Effector CD8-positive, alpha-beta T cell (primary cell): ENCODE results near the gene SLC47A1.
"Not testable (repeated sequence)": the region's sequence is repeated elsewhere in the genome, so short reads cannot be mapped to it uniquely, and the experiment has no call there.

Source experiments
- DNase-seq: peaks from one replicate; lab custom pipeline; 2025; lab: John Stamatoyannopoulos, UW
- total RNA-seq, 4 experiments: gene quantifications; one replicate each; lab custom pipeline; 2026; lab: John Stamatoyannopoulos, UW

SLC47A1 gene, protein sequence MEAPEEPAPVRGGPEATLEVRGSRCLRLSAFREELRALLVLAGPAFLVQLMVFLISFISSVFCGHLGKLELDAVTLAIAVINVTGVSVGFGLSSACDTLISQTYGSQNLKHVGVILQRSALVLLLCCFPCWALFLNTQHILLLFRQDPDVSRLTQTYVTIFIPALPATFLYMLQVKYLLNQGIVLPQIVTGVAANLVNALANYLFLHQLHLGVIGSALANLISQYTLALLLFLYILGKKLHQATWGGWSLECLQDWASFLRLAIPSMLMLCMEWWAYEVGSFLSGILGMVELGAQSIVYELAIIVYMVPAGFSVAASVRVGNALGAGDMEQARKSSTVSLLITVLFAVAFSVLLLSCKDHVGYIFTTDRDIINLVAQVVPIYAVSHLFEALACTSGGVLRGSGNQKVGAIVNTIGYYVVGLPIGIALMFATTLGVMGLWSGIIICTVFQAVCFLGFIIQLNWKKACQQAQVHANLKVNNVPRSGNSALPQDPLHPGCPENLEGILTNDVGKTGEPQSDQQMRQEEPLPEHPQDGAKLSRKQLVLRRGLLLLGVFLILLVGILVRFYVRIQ
- 0.10 to 0.85 (median 0.40) reads per million in 4 experiments for total RNA-seq

DNA sequence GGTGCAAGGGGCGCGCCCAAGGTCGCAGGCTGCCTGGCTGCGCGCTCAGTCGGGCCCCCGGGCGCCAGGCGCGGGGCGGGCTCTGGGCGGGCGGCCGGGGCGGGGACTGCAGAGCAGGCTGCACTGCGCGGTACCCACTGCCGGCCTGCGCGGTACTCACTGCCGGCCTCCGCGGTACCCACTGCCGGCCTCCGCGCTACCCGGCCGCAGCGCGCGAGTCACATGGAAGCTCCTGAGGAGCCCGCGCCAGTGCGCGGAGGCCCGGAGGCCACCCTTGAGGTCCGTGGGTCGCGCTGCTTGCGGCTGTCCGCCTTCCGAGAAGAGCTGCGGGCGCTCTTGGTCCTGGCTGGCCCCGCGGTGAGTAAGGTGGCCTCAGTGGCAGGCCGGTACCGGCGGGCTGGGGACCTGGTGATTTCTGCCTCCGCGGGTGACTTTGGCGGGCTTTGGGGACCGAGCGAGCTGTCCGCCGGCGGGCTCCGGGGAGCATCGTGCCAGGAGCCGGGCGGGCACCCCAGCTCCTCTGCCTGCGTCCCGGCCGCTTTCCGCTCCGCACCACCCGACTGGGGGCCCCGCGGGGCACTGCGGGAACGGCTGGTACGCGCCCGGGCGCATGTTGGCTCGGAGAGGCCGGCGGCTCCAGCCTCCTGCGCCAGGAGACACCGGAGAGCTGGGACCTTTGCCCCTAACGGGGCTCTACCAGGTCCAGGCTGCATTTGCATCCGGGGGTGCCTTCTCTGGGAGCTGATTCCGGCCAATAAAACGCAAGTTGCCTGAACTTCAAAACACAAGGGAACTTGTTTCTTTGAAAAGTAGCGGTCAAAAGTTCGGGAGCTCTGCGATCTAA, at the start of gene SLC47A1:
TSS of gene SLC47A1 (plus strand) at position 137 of the 844 bp plus-strand sequence. CDS start at position 223, 86 bp downstream.
- DNase-seq: no peak

GRCh38 chr17:19485800-19486340, 47.8 kb upstream of the SLC47A1 start:
- DNase-seq: no peak

GRCh38 chr17:19486351-19487023, 47.2 kb upstream of the SLC47A1 start:
- DNase-seq: no peak

- DNase-seq: no peak
These were observed 46.5 kb upstream of the SLC47A1 start for GRCh38 chr17:19487024-19487600.

- DNase-seq: no peak
These were observed 41.5 kb upstream of the SLC47A1 start for GRCh38 chr17:19492141-19492540.

DNA sequence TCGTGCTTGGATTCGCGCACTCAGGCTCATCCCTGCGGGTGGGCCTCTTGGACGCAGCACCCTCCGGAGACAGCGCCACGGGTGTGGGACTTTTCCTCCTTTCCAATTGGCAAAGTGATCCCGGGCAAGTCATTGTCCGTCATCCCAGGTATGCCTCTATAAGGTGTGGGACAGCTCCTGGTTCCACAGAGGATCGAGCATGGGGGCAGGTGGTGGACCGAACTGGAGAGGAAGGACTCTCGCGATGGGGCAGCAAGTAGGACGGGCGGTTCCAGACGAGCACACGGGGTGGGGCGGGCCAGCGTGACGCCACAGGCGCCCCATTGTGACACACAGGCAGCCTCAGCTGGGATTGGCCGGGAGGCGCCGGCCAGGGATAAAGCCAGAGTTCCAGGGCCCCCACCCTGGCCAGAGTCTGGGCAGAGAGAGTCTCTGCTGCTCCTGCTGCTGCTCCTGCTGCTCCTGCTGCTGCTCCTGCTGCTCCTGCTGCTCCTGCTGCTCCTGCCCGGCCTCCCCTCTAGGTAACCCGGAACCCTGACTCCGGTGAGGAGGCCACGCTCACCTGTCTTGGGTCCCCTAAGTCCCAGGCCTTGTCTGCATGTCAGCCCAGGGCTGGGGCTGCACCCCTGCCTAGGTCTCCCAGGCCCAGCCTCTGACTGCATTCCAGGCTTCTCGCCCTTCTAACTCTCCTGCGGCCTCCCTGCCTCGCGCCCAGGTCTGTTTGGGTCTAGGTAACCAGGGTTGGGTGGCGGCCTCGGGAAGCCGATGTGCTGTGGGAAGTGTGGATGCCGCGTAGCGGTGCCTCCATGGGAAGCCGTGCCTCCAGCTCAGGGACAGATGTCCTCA, 38.5 kb upstream of the SLC47A1 start:
- DNase-seq: no peak

DNA sequence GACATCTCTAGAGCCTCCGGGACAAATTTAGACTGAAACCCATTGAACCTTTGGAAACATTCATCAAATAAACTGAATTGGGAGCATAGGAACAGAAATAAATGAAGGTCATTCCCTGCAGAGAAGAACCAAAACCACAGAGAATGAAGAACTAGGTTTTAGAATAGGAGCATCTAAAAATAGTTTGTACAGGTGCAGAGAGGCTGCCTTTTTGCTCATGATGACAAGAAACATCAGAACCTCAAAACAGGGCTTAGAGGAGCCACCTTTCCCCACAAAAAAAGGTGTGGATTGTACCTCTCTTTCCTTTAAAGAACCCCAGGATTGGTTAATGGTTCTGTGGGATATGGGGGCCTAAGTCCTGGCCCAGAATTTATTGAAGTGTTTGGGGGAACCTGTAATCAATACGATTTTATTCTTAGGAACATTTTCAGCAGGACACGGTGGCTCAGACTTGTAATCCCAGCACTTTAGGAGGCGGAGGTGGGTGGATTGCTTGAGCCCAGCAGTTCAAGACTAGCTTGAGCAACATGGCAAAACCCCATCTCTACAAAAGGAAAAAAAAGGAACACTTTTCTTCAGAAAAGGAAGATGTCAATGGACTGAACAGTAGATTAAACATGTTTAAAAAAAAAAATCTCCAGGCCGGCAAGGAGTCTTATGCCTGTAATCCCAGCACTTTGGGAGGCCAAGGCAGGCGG, 37.7 kb upstream of the SLC47A1 start:
- no peak for DNase-seq

DNA sequence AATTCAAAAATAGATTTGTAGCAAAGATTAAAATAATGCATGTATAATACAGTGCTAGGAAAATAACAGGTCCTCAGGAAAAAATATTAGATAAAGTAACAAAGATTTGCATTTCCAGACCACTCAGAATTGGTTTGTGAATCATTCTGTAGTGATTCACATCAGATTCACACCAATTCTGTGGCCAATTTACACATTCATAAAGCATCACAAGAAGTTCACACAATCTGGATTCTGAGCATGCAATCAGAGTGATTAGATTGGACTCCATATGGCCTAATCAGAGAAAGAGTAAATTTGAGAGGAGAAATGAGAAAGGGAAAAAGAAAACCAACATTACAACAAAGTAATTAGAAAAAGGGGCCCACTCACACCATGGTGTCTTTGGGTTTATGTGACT, 36.0 kb upstream of the SLC47A1 start:
- no peak for DNase-seq

DNA sequence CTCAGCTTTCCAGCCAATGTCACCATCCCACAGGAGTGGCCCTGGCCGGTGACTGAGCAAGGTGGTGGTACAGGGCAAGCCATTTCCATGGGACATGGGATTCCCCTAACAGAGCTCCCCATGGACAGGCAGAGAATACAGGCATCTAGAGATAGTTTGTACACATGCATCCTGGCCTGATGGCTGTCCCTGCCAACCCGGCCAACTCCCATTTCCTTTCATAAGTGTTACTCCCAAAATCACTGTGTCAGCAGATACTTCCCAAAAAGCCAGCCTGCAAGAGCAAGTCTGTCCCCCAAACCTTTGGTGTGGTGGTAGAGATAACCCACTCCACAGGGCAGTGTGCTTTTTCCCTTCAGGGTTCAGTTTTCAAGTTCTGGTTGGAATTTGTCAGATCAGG, 32.4 kb upstream of the SLC47A1 start:
- DNase-seq: no peak

- DNase-seq: no peak
These were observed 31.1 kb upstream of the SLC47A1 start for GRCh38 chr17:19502517-19502916.

- DNase-seq: not testable (repeated sequence)
These were observed 28.1 kb upstream of the SLC47A1 start for GRCh38 chr17:19505561-19505960.

GRCh38 chr17:19507775-19508576, 25.7 kb upstream of the SLC47A1 start:
- DNase-seq: peak; percentile 77

- no peak for DNase-seq
These were observed 25.1 kb upstream of the SLC47A1 start for GRCh38 chr17:19508577-19508867.

GRCh38 chr17:19509281-19509852, 24.3 kb upstream of the SLC47A1 start:
- not testable (repeated sequence) for DNase-seq

- no peak for DNase-seq
These were observed 22.8 kb upstream of the SLC47A1 start for GRCh38 chr17:19510903-19511302.

DNA sequence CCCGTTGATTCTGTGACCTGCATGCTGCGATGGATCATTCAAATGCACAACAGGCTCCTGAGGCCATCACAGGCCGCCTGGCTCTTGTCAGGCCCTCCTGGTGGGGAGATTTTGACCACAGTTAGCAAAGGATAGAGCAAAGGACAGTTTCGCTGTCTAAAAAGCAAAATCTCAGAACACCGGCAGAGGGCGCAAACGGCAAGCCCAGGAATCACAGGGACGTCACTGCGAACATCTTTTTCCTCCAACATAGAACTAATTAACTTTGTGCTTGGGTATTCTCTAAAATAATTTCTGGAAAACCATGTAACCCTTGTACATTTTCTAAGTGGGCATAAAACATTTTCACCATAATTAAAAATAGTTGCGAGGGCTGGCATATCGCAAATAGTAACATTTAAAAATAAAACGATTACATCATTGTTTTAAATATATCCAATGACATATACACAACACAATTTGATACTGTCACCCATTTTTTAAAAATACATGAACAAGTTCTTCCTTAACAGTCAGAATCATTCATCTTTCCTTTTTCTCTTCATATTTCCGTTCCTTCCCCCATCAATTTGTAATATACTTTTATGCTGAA, 19.7 kb upstream of the SLC47A1 start:
- peak; percentile 44 for DNase-seq

DNA sequence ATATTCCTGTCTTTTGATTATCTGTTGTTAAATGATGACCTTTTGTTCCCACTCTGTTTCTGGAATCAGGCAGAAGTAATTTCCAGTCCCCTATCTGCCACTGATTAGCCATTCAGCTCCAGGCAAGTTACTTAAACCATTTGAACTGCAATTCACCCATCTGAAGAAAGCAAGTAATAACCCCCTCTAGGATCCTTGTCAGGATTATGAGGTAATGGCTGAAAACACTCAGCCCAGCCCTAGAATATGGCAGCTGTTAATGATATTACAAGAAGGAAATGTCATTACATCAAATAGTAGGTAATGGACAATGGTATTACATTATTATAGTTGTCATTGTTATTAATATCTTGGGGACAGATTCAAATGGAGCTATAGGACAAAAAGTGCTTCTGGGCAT, 16.0 kb upstream of the SLC47A1 start:
- DNase-seq: no peak
